Lung (tissue), 13 donors: Measurements from ENCODE around the gene THUMPD1. TPM values are rescaled to one million over a fixed set of nuclear protein-coding genes. Genes with fewer than 3 reads are reported as not detected.

ENCODE experiments used
- ATAC-seq: fragments of 200-7000 bp; cut with Tn5 transposase; one replicate; pipeline ENCODE4 v1.9.1; 2020; ENCODE audit warnings: moderate number of reproducible peaks; ENCODE audit not compliant: insufficient read depth, low FRiP score
- DNase-seq, 3 donors: peaks; one replicate each; pipeline ENCODE4 v3.0.0-alpha.2; 2013 to 2017
- H3K27ac ChIP-seq, 2 donors: one replicate each; pipeline ENCODE4 v1.5.1; 2013; ENCODE audit warnings: mild to moderate bottlenecking in 2 of 2, moderate library complexity in 2 of 2, control low read depth in 1 of 2, inconsistent platforms in 1 of 2, low read depth in 1 of 2, low read length in 1 of 2
- H3K27me3 ChIP-seq, 3 donors: one replicate each; pipeline ENCODE4 v1.5.1; 2013; ENCODE audit warnings: low read length in 2 of 3; ENCODE audit not compliant: control insufficient read depth in 3 of 3, insufficient read depth in 3 of 3
- H3K36me3 ChIP-seq, 4 donors: one replicate each; pipeline ENCODE4 v1.5.1; 2013; ENCODE audit warnings: low read length in 4 of 4, mild to moderate bottlenecking in 1 of 4, moderate library complexity in 1 of 4; ENCODE audit not compliant: control insufficient read depth in 4 of 4, insufficient read depth in 4 of 4
- H3K4me1 ChIP-seq, 5 donors: one replicate each; pipeline ENCODE4 v1.5.1; 2013; ENCODE audit warnings: low read length in 5 of 5, mild to moderate bottlenecking in 2 of 5, moderate library complexity in 1 of 5; ENCODE audit not compliant: control insufficient read depth in 5 of 5, insufficient read depth in 5 of 5
- H3K4me3 ChIP-seq: one replicate; pipeline ENCODE4 v1.5.1; 2013; ENCODE audit warnings: mild to moderate bottlenecking, control low read depth, moderate library complexity
- H3K9ac ChIP-seq, 2 donors: one replicate each; pipeline ENCODE4 v1.5.1; 2013; ENCODE audit warnings: low read length in 2 of 2, control low read depth in 1 of 2; ENCODE audit not compliant: insufficient read depth in 1 of 2
- H3K9me3 ChIP-seq, 4 donors: one replicate each; pipeline ENCODE4 v1.5.1; 2013; ENCODE audit warnings: low read length in 3 of 4, mild to moderate bottlenecking in 1 of 4, moderate library complexity in 1 of 4; ENCODE audit not compliant: control insufficient read depth in 4 of 4, insufficient read depth in 3 of 4
- WGBS, 2 donors: extraction: QIAGEN DNeasy Blood & Tissue Kit; methylation state at CpG; one replicate each; pipeline ENCODE4 v1.1.7; 2013; 5-methylcytosine and 5-hydroxymethylcytosine counted together
- polyA plus RNA-seq, 2 donors: library from polyadenylated mRNA; stranded (reverse); fragments of 200-250 nt; gene quantifications; one replicate each; pipeline ENCODE4 v1.2.1, GENCODE V29; 2013
- small RNA-seq: library from RNA; depleted of rRNA; stranded (forward); fragments of <200 nt; gene quantifications from one replicate; pipeline ENCODE3, GENCODE V24; 2014; ENCODE audit warnings: low replicate concordance
- total RNA-seq, 2 donors: library from RNA; depleted of rRNA in 1 of 2; stranded (reverse); fragments of >200 nt in 1 of 2; gene quantifications; one replicate each; pipeline ENCODE4 v1.2.1, GENCODE V29; 2014 to 2021
- TF ChIP-seq, protein P1 (sequence below): IDR thresholded peaks from 2 replicates; pipeline ENCODE4 v1.5.1; 2012; ENCODE audit warnings: mild to moderate bottlenecking; ENCODE audit errors: control extremely low read depth, extremely low read depth
- donor health status: control.
- donor health status: control.
- donor health status: Bipolar disorder and iron deficiency.
- donor health status: healthy.
- donor health status: DM: yes; HTN: yes; CAD: no.

THUMPD1 gene
- total and polyA plus RNA-seq, 4 donors: 16.2 to 64.1 (median 26.4) TPM

DNA sequence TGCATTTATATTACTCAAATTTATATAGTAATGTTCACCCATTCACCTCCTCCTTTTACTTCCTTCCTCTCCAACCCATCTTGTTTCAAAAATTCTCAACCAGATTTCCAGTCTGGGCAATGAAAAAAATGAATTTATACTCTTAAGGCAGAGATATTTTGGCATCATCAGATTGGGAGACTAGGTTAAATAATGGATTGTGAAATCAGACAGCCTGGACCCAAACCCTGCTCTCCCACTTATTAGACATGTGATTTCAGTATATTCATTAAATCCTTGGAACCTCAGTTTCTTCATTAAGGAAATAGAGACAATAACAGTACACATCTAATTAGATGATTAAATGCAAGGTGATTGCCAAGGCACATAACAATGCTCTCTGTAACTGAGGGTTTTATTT, 52.0 kb downstream of the THUMPD1 start:
- Histone ChIP-seq H3K27ac (no peak overlapping the region), H3K9me3 (no peaks in the 10 kb centered on the region), H3K36me3 (no peaks in the 10 kb centered on the region), H3K9ac (no peak overlapping the region), H3K27me3 (no peaks in the 10 kb centered on the region), H3K4me1 (no peaks in the 10 kb centered on the region), H3K4me3 (no peak overlapping the region)
- no peak for ATAC-seq
- DNase-seq: no peak
- TF ChIP-seq, protein P1, sequence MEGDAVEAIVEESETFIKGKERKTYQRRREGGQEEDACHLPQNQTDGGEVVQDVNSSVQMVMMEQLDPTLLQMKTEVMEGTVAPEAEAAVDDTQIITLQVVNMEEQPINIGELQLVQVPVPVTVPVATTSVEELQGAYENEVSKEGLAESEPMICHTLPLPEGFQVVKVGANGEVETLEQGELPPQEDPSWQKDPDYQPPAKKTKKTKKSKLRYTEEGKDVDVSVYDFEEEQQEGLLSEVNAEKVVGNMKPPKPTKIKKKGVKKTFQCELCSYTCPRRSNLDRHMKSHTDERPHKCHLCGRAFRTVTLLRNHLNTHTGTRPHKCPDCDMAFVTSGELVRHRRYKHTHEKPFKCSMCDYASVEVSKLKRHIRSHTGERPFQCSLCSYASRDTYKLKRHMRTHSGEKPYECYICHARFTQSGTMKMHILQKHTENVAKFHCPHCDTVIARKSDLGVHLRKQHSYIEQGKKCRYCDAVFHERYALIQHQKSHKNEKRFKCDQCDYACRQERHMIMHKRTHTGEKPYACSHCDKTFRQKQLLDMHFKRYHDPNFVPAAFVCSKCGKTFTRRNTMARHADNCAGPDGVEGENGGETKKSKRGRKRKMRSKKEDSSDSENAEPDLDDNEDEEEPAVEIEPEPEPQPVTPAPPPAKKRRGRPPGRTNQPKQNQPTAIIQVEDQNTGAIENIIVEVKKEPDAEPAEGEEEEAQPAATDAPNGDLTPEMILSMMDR: no peak

DNA sequence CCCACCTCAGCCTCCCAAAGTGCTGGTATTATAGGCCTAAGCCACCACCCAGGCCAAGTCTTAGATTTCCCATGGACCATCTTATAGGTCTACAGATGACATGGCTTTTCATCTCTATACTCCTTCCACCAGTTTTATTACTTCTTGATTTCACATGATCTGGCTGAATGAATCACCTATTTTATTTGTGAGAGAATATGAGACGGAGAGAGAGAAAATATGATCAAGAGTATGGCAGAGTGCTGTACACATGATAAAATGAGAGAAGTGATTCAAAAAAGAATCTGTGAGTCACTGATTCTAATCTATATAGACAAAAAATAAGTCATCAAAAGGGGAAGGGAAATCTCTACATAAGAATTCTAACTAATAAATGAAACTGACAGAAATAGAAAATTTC, 57.8 kb downstream of the THUMPD1 start:
- no peak for ATAC-seq
- TF ChIP-seq, protein P1: no peak
- WGBS, 2 donors: 83 to 89% methylated on average over 1 of the region's 1 CpG
- no peaks in the 10 kb centered on the region for H3K36me3 ChIP-seq
- H3K9ac ChIP-seq: no peak overlapping the region
- H3K9me3 ChIP-seq: no peaks in the 10 kb centered on the region
- no peaks in the 10 kb centered on the region for H3K27me3 ChIP-seq
- no peak overlapping the region for H3K4me3 ChIP-seq
- no peaks in the 10 kb centered on the region for H3K4me1 ChIP-seq
- DNase-seq: no peak
- H3K27ac ChIP-seq: no peak overlapping the region

Small RNA genes lying within 50 kb of the gene (small RNA-seq; reads per million reads assigned to genes)
- not detected for gene RNU6-944P

Other genes with a start within 250 kb of the THUMPD1 start
- under 1 TPM; 0.28 to 0.43 TPM for gene ACSM2B, start 165.5 kb downstream of the THUMPD1 start, total RNA-seq
- under 1 TPM; 0.03 to 0.04 TPM for gene ACSM2B, start 165.5 kb downstream of the THUMPD1 start, polyA plus RNA-seq
- gene ACSM1, start 44.1 kb downstream of the THUMPD1 start, total RNA-seq: 1 to 10 TPM in 1 of 2 donors, under 1 TPM in 1; 0.20 to 1.1 TPM
- gene ACSM1, start 44.1 kb downstream of the THUMPD1 start, polyA plus RNA-seq: under 1 TPM; 0.24 to 0.33 TPM
- 10 to 100 TPM; 23.0 to 31.6 TPM for gene ACSM3, start 22.2 kb upstream of the THUMPD1 start, total RNA-seq
- gene ACSM3, start 22.2 kb upstream of the THUMPD1 start, polyA plus RNA-seq: 10 to 100 TPM; 10.3 to 48.6 TPM
- 10 to 100 TPM; 12.5 to 29.7 TPM for gene ERI2, start 64.7 kb upstream of the THUMPD1 start, total RNA-seq
- 1 to 10 TPM; 5.9 to 9.3 TPM for gene ERI2, start 64.7 kb upstream of the THUMPD1 start, polyA plus RNA-seq
- 1 to 10 TPM; 2.7 to 6.3 TPM for gene REXO5, start 64.7 kb upstream of the THUMPD1 start, total RNA-seq
- gene REXO5, start 64.7 kb upstream of the THUMPD1 start, polyA plus RNA-seq: under 1 TPM; 0.73 to 0.84 TPM
- gene DCUN1D3, start 158.5 kb upstream of the THUMPD1 start, total RNA-seq: 10 to 100 TPM; 12.2 to 27.8 TPM
- gene DCUN1D3, start 158.5 kb upstream of the THUMPD1 start, polyA plus RNA-seq: 1 to 10 TPM; 6.1 to 6.6 TPM
- gene LYRM1, start 159.0 kb upstream of the THUMPD1 start, total RNA-seq: 10 to 100 TPM; 27.8 to 29.8 TPM
- 10 to 100 TPM; 32.5 to 50.5 TPM for gene LYRM1, start 159.0 kb upstream of the THUMPD1 start, polyA plus RNA-seq